Astrocyte (in vitro differentiated cells and primary cell): ENCODE measurements around the gene NR2C2AP.

Source experiments
- EZH2 ChIP-seq: IDR thresholded peaks from 2 replicates; pipeline ENCODE4 v1.6.1; 2012; ENCODE audit warnings: mild to moderate bottlenecking, low read length, inconsistent platforms; ENCODE audit not compliant: insufficient read depth
- TF ChIP-seq, protein P1 (sequence below): IDR thresholded peaks from 2 replicates; pipeline ENCODE4 v1.5.1; 2011; ENCODE audit warnings: low read depth, mild to moderate bottlenecking, inconsistent platforms, low read length, moderate library complexity; ENCODE audit not compliant: insufficient read depth

GRCh38 chr19:19207637-19208572, 4.7 kb upstream of the NR2C2AP start:
- TF ChIP-seq, protein P1, sequence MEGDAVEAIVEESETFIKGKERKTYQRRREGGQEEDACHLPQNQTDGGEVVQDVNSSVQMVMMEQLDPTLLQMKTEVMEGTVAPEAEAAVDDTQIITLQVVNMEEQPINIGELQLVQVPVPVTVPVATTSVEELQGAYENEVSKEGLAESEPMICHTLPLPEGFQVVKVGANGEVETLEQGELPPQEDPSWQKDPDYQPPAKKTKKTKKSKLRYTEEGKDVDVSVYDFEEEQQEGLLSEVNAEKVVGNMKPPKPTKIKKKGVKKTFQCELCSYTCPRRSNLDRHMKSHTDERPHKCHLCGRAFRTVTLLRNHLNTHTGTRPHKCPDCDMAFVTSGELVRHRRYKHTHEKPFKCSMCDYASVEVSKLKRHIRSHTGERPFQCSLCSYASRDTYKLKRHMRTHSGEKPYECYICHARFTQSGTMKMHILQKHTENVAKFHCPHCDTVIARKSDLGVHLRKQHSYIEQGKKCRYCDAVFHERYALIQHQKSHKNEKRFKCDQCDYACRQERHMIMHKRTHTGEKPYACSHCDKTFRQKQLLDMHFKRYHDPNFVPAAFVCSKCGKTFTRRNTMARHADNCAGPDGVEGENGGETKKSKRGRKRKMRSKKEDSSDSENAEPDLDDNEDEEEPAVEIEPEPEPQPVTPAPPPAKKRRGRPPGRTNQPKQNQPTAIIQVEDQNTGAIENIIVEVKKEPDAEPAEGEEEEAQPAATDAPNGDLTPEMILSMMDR = no peak
- TF ChIP-seq EZH2 = no peak
